Islet precursor cell (in vitro differentiated cells): Measurements from ENCODE around the gene C2CD2.
"Not testable (repeated sequence)": the region's sequence is repeated elsewhere in the genome, so short reads cannot be mapped to it uniquely, and the experiment has no call there.

Experiments
- DNase-seq: peaks from one replicate; pipeline ENCODE4 v3.0.0-alpha.2; 2018

C2CD2 gene

GRCh38 chr21:41956926-41957729 is 3.3 kb upstream of the C2CD2 start:
- DNase-seq, result no peak

DNA sequence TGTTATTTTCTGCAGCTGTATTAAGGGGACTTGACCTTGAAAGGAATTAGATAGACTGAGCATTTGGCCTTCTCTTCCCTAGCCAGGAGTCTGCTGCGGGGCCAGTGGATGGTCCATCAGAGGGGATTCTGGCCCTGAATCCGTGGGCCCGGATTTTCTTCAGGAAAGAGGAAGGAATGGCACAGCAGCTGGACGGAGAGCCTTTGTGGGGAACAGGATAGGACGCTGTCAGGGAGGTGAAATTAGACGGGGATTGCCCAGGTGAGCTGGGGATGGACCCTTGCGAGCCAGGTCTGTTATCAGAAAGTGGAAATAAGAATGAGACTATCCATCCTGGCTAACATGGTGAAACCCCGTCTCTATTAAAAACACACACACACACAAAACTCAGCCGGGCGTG is 1.7 kb upstream of the C2CD2 start:
- no peak for DNase-seq

- no peak for DNase-seq
Observed at GRCh38 chr21:41954654-41955499, 1.1 kb upstream of the C2CD2 start.

DNA sequence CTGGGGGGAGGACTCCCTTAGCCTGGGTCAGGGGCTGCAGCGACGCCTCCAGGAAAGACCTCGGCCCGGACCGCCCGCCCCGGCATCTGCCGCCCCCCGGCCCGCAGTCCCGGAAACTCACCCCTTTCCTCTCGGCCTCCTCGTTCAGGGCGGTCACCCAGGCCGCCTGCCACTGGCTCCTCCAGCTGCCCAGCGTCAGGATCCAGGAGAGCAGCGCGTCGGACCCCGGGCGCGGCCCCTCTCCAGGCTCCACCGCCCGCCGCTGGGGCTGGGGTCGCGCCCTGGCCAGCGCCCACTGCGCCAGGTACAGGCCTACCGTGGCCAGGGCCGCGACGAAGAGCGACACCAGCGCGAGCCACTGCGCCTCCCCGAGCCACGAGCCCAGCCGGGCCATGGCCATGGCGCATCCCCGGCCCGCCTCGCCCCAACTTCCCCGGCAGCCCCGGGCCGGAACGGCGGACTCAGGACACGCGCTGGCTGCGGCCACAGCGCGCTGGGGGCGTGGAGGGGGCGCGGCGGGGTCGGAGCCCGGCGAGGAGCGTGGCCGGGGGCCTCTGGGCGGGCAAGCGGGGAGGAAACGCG is 478 bp downstream of the C2CD2 start:
- no peak for DNase-seq

- DNase-seq, result no peak
Observed at GRCh38 chr21:41952568-41953248, 1.1 kb downstream of the C2CD2 start.

DNA sequence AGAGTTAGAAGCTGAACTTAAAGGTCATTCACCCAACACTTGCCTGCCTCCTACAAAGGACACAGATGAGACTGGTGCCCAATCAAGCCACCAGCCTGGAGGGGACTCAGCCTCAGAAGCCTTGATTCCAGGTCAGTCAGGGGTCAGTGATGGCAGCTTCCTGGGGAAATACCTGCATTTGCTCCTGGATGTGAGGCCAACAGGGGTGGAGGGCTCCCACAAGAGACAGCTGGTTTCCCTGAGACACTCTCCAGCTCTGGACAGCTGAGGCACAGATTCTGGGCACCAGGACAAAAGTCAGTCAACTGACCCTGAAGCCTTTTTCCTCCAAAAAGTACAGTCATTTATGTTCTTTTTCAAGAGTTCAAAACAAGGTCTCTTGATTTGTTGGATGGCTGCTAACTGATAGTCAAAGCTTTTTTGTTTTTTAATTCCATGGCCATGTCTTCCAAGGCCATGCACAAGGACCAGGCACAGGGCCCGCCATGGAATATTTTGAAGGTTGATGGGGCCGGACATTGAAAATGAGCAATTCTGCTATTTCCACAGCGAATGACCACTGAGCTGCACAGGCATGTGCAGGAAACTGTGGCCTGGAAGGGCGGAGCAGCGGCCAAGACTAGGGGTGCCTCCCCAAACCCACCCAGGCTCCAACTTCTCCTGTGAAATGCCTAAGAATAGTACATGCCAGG is 1.8 kb downstream of the C2CD2 start:
- DNase-seq, result no peak

- DNase-seq, result peak; percentile 62
Observed at GRCh38 chr21:41950941-41951351, 2.9 kb downstream of the C2CD2 start.

DNA sequence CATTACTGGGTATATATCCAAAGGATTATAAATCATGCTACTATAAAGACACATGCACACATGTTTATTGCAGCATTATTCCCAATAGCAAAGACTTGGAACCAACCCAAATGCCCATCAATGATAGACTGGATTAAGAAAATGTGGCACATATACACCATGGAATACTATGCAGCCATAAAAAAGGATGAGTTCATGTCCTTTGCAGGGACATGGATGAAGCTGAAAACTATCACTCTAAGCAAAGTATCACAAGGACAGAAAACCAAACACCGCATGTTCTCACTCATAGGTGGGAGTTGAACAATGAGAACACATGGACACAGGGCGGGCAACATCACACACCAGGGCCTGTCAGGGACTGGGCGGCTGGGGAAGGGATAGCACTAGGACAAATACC is 4.2 kb downstream of the C2CD2 start:
- not testable (repeated sequence) for DNase-seq

DNA sequence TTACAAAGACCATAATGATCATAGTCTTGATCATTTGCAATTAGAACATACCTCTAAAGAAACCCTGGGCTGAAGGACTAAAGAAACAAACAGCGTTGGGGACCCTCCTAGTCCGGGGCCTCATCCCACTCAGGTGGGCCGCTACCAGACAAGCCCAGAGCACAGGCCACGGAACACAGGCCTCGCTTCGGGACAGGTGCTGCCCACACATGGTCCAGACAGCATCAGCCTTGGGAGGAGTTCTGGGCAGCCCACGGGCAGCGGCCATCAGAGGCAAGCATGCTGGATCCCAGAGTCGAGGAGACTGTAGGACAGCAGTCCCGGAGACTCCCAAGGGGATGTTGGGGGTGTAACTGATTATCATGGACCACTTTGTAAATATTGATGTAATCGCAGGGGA is 4.9 kb downstream of the C2CD2 start:
- no peak for DNase-seq

- no peak for DNase-seq
Observed at GRCh38 chr21:41948078-41948895, 5.5 kb downstream of the C2CD2 start.

- no peak for DNase-seq
Observed at GRCh38 chr21:41945982-41946381, 7.8 kb downstream of the C2CD2 start.

DNA sequence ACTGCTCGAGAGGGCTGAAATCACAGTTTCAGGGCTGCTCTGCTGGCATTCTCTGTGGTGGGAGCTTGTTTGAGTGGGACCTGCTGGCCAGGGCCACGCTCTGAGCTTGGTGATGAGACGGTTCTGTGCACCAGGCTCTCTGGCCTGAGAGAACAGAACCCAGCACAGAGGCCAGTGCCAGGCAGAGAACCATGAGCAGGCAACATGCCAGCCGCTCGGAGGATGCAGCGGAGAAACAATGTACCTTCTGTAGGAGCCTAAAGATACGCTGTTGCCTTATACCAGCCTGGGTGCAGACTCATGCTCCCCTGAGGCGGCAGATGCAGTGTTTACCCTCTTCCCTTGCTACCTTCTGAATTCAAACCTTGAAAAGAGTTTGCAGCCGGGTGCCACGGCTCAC is 10.0 kb downstream of the C2CD2 start:
- no peak for DNase-seq

GRCh38 chr21:41942457-41942856 is 11.4 kb downstream of the C2CD2 start:
- no peak for DNase-seq

DNA sequence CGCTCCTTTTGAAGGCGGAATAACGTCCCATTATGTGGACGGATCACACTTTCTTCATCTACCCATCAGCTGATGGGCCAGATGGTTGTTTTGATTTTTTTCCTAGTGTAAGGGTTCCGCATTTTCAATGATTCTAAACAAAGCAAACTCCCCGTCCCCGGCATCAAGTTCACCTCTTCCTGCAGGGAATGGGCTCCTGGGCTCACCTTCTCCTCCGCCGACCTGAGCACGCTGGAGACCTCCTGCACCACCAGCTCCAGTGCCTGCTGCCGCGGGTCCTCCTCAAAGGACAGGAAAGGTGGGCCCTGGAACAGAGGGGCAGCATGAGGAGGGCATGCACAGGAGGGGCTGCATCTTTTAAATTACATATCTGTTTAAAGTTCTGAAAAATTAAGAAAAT is 11.9 kb downstream of the C2CD2 start:
- no peak for DNase-seq

GRCh38 chr21:41940431-41940830 is 13.4 kb downstream of the C2CD2 start:
- no peak for DNase-seq

- no peak for DNase-seq
Observed at GRCh38 chr21:41939391-41939790, 14.4 kb downstream of the C2CD2 start.

DNA sequence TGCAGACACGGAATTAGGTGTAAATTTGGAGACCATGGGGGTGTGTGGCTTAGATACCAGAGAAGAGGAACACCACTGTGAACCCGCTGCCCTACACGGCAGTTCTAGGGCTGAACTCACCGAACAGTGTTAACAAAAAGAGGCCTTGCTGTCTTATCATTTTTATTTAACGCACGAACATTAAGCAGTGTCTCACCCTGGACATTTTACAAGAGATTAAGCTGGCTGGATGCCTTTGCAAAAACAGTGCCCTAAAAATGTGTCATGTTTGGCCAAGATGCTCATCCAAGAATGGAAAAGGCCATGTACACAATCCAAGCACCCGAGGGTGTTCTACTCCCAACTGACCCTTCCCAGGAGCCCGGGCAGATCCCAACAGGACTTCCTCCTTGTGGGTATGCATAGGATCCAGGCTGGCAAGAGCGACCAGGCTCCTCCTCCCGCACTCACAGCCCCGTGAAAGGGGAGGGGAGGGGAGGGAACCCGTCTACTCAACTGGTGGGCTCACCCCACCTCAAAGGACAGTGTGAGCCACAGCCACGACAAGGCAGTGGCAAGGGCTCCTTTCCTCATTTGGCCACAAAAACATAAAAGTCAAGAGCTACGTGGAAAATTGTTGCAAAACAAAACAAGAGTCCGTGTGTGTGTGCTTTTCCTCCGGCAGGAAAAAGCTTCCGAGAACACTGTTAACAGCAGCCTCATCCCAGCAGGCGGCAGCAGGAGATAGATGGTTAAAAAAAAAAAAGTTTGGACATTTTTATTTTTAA is 20.3 kb downstream of the C2CD2 start:
- DNase-seq, result no peak

- DNase-seq, result no peak
Observed at GRCh38 chr21:41932576-41933312, 21.1 kb downstream of the C2CD2 start.

DNA sequence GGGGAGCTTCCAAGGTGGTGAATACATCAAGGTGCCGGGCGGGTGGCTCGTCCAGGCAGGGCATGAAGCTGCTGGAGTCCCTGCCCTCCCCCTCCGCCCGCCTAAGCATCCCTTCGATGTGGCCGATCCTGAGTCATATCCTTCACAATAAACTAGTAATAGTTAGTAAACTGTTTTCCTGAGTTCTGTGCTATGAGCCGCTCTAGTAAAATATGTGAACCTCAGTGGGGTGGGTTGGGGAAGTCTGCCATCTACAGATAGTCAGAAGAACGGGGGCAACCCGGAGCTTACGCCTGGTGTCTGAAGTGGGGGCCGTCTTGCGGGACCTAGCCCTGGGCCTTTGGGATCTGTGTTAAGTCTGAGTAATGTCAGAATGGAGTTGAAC is 21.6 kb downstream of the C2CD2 start:
- DNase-seq, result no peak

DNA sequence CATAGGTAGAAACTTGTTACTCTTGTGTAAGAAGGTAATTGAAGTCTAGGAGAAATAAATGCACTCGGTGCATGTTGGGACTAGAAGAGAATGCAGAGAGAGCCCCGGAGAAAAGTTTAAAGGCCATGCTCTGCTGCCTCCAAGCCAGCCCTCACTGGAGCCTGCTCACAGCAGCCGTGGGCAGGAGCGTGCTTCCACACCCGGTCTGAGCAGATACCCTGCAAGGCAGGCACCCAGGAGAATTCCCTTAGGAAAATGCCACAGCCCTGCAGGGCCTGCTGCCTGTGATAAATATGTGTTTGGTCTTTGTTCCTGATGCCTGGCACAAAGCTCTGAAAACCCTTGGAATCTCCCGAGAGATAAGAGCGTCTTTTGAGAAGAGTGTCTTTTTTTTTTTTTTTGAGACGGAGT is 22.8 kb downstream of the C2CD2 start:
- peak; percentile 80 for DNase-seq
